ENCODE data around the gene HAGHL. TPM values are rescaled to one million over a fixed set of nuclear protein-coding genes. Genes with fewer than 3 reads are reported as not detected.
A peak's percentile ranks its signal among the peaks of the same experiment; 100 is the strongest.
"Not testable (repeated sequence)": the region's sequence is repeated elsewhere in the genome, so short reads cannot be mapped to it uniquely, and the experiment has no call there.

Gene HAGHL
- total RNA-seq, 1 experiment from 2014 or later, result 4.9 TPM

DNA sequence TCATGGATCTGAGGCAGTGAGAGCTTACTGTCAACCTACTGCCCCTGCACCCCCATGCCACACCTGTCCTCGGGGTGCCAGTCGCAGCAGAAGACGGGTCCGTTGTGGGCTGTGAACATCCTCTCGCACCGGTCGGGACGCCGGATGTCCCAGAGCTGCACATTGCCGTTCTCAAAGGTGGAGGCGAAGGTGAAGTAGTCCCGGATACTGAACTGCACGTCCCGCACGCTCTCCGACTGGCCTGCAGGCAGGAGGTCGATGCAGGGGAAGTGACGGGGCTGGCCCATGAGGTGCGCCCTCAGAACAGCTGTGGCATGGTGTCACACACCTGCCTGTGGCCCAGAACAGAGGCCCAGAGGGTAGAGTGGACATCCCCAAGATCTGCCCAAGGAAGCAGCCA is 39.4 kb upstream of the HAGHL start:
- DNase-seq (ENCODE audit: low read depth), result no peak

DNA sequence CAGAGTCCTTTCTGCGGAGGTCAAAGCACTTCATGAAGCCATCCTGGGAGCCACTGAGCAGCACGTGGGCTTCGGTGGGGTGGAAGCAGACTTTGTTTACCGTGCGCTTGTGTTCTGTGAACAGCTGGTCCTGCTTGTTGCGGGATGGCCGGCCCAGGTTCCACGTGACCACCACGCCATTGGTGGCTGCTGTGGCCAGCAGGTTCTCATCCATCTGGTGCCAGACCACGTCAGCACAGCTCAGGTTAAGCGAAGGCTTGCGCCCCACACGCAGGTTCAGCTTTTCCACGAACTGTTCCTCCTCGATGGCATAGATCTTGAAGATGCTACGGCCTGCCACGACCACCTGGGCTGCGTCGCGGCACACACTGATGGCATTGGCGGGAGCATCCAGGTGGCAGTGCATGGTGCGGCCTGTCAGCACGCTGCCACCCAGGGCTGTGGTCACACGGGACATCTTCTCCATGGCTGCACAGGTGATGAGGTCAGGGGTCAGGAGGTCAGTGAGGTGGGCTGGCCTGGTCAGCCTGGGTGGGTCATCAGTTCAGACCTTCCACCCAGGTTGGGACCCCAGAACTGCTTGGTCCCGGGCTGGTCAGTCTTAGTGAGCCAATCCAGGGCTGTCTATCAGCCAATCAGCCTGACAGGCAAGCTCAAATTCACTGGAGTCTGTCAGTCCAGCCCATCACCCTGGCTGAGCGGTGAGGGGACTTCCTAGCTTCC is 37.6 kb upstream of the HAGHL start:
- DNase-seq (ENCODE audit: low read depth), result no peak

DNA sequence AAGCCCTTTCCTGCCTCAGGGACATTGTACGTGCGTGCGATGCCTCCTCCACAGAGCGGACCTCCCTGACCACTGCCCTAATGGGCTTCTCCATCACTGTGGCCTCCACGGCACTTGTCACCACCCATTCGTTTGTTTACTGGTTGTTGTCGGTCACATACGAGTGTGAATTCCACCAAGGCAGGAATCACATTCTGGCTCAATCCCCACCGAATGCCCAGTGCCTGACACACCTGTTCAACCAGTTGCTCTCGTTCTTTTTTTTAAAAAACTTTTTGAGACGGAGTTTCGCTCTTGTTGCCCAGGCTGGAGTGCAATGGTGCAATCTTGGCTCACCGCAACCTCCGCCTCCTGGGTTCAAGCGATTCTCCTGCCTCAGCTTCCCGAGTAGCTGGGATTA is 35.7 kb upstream of the HAGHL start:
- not testable (repeated sequence) for DNase-seq (ENCODE audit: low read depth)

DNA sequence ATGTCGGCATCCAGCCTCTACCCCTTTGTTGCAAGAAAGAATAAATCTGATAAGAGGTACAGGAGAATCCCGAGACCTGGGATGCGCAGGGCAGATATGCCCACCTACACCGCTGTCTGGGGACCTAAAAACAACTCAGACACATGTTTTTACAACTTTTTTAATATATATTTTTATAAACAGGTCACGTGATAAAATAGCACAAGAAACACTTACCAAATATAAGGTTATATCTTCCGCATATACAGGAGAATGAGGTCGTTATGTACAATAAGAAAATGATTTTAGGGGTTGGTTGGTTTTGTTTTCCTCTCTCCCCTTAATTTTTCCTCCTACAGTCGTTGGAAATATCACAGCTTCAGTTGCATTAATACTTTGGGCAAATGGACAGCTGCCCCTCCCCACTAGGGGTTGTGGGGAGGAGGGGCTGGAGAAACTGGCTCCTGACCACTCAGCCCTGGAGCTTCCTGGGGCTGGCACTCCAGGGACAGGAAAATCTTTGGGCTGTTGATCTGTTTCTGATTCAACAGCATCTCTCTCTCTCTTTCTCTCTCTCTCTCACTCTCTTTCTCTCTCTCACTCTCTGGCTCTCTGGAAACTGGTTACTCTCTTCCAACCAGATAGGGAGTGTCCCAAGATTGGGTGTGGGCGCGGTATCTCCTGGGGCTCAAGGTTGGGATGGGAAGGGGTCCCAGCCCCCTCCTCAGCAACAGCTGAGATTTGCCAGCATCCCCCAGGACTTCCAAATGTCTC is 34.4 kb upstream of the HAGHL start:
- DNase-seq (ENCODE audit: low read depth), result no peak

DNA sequence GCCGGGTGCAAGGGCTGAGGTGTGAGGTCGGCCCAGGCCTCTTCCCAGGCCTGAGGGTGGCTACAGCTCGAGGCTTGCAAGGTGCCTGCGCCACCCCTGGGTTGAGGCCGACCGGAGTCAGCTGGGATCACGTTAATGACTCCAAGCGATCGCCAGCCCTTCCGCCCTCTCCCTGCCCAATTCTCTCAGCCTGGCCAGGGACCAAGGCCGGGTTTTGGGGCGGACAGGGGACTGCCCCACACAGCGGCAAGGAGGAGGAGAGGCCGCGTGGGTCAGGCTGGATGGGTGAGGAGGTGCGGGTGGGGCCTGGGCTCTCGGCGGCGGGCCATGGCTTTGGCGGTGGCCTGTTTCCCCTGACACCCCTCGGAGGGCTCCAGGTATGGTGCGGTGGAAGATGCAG is 33.5 kb upstream of the HAGHL start:
- DNase-seq (ENCODE audit: low read depth), result no peak

DNA sequence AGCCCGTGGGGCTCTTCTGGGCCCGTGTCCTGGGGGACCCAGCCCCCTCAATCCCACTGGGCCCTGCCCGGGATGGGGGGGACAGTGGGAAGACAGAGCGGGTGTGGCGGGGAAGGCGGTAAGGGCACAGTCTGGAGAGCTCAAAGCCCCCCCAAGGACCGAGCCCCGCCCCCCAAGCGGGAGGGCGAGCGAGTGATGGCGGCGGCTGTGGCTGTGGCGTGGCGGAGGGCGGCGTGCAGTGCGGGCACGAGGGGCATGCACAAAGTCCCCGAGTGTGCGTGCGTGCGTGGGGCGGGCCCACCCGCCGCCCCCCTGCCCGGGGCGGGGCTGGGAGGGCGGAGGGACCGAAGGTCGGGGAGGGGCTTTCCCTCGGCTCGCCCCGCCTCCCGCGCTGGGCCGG is 33.1 kb upstream of the HAGHL start:
- DNase-seq (ENCODE audit: low read depth), result no peak

DNA sequence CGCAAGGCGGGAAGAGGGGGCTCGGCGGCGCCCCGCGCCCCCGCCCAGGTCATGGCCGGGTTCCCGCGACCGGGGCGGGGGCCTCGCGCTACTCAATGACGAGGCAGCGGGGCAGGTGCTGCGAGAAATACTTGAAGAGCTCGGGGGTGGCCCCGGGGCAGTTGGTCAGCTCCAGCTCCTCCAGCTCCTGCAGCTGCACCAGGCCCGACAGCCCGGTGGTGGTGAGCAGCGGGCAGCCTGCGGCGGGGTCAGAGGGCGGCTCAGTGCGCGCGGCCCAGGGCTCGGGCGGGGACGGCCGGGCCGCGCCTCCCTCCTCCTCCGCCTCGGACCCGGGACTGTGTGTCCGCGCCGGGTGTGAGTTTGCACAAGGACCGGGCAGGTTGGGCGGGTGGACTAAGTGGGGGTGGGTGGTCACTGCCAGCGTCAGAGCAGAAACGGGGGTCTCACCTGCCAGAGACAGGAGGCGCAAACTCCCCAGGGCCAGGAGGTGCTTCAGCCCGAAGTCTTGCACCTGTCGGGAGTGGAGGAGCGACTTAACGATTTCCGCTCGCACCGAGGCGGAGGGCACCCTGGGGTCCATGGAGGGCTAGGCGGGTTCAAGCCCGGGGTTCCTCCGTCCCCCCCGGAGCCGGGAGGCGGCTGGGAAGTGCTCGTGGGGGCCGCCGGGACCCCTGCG is 32.6 kb upstream of the HAGHL start:
- DNase-seq (ENCODE audit: low read depth), result no peak

DNA sequence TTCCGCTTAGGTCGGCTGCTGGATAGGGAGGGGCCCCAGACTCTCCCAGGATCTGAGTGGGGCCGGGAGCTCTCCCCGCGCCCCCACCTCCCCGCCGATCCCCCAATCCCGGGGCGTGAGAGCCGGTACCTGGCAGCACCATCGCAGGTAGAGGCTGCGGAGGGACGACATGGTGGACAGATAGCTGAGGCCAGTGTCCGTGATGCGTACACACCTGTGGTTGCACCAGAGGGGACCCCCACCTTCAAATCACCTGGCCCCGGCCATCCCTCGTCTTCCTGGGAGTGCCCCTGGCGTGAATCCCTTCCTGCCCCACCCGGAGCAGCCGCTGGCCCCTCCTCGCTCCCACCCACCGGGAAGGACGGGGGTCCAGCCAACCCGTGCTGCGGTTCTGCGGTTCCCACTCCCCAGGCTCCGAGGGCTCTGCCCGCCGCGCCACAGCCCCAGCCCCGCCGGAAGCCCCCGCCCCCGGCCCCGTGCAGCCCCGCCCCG is 32.0 kb upstream of the HAGHL start:
- DNase-seq (ENCODE audit: low read depth), result no peak

DNA sequence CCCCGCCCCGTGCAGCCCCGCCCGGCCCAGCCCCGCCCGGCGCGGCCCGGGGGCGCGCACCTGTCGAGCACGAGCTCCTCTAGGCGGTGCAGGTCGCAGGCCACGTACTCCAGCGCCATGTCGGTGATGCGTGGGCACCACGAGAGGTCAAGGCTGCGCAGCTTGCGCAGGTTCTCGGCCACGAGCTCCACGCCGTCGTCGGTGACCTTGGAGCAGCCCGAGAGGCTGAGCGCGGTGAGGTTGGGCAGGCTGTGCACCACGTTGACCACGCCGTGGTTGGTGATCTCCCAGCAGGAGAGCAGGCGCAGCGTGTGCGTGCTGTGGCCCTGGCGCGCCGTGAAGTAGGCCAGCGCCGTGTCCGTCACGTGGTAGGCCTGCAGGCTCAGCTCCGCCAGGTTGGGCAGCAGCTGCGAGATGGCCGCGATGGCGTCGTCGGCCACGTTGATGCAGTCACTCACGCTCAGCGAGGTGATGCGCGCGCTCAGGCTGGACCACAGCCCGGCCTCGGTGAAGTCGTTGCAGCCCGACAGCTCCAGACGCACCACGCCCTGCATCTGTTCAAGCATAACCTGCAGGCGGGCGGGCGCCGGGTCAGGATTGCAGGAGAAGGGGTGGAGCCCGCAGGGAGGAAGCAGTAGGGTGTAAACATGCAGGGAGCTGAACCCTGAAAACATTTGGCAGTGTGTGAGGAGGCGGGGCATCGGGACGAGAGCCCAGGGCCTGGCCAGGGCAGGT is 31.4 kb upstream of the HAGHL start:
- no peak for DNase-seq (ENCODE audit: low read depth)

DNA sequence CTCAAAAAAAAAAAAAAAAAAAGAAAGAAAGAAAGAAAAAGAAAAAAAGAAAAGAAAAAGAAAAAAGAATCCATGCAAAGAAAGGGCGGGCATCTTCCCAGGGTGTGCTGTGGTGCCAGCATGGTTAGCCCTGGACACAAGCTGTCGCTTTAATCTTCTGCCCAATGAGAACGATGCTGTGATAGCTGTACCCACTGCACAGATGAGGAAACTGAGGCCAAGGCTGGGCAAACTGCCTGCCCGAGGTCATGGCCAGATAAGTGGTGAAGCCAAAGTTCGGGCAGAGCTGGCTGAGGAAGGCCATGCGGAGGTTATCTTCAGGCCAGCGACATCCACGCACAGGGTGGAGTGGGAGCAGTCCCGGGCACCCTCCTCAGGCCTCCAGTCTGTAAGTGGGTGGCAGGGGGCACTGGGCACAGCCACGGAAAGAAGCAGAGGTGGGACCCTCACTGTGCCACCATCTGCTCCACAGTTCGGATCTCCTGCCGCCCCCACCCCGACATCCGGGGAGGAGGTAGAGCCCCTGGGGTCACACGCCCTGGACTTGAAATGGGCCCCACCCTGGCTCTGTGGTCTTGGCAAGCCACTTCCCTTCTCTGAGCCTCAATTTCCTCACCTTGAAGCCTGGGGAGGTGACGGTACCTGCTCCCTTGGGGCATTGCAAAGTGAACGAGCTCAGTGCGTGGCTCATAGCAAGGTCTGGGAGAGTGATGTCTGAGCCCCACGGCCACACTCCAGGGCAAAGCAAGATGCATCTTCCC is 27.8 kb upstream of the HAGHL start:
- no peak for DNase-seq (ENCODE audit: low read depth)

DNA sequence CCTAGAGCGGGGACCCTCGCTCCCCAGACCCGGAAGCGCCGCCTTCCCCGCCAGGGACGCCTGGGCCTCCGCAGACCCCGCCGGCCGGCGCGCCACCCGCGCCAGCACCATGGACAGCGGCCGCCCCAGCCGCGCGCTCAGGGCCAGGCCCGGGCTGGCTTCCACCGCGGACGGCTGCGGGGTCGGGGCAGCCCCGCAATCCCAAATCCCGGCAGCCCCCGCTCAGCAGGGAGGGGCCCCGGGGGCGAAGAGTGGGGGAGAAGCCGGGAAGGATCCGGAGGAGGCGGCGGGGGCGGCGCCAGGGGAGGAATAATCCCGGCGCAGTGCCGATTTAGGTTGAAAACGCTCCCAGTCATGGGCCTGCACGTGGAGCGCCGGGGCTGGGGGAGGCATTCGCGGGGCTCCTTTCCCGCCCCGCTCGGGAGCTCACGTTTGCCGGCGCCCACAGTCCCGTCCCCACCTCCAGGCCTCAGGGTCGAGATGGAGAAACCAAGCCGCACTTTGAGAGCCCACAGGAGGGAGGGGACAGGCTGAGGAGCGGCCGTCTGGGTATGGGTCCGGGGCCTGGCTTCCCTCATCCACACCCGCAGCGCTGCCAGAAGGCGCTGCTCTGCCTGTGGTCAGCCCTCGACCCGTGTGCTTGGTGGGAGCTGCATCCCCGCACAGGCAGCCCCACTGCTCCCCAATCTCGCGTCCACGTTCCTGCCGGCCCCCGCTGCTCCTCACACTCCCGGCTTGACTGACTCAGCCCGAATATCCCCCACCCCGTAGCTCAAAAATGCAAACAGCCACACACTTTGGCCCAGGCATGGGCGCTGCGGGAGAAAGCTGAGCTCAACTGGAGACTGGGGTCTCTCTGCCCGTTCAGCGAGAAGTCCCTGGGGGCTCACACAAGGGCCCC is 26.0 kb upstream of the HAGHL start:
- no peak for DNase-seq (ENCODE audit: low read depth)

DNA sequence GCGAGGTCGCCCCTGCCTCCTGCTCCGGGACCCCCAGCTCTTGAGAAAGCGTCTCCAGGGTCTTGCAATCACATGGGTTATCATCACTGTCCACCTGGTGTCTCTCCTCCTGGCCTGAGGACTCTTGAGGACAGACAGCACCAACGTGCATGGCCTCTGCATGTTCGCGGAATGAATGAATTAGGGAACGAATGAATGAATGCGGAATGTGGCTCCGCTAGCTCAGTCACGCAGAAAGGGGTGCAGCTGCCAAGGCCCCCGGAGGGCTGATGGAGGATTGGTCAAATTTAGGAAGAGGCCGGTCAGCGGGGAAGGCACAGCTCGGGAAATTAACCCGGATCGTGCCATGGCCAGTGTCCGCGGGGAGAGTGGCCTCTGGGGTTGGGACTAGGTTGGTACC is 24.6 kb upstream of the HAGHL start:
- no peak for DNase-seq (ENCODE audit: low read depth)

DNA sequence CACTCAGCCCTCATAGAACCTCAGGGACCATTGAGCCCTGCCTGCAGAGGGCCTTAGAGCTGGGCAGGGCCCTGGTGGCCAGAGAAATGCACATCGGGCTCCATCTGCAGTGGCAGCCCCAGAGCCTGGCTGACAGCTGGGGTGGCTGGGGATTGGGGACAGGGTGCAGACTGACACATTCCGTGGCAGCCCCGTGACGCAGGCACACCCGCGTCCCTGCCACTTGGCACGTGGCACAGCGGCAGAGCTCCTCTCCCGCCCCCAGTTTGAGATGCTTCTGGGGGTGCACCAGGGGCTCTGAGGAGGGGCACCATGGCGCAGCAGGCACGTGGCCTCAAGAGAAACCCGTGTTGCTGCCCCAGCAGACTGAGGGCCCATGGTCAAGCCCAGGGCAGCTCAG is 23.5 kb upstream of the HAGHL start:
- no peak for DNase-seq (ENCODE audit: low read depth)

DNA sequence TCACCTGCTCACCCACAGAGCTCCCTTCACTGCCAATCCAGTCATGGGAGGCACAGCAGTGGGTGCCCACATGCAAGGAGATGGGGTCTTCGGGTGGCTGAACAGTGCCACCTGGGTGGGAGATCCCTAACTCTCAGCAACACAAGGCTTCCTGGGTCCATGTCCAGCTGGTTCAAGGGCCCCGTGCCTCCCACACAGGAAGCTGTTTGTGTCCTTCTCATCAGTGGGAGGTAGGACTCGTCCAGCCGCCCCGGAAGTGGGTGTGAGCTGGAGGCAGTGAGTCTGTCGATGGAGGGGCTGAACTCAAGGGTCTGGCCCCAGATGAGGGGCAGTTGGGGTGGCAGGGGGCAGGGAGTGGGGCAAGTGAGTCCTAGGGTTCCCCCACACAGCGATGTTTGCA is 22.9 kb upstream of the HAGHL start:
- DNase-seq (ENCODE audit: low read depth), result no peak

DNA sequence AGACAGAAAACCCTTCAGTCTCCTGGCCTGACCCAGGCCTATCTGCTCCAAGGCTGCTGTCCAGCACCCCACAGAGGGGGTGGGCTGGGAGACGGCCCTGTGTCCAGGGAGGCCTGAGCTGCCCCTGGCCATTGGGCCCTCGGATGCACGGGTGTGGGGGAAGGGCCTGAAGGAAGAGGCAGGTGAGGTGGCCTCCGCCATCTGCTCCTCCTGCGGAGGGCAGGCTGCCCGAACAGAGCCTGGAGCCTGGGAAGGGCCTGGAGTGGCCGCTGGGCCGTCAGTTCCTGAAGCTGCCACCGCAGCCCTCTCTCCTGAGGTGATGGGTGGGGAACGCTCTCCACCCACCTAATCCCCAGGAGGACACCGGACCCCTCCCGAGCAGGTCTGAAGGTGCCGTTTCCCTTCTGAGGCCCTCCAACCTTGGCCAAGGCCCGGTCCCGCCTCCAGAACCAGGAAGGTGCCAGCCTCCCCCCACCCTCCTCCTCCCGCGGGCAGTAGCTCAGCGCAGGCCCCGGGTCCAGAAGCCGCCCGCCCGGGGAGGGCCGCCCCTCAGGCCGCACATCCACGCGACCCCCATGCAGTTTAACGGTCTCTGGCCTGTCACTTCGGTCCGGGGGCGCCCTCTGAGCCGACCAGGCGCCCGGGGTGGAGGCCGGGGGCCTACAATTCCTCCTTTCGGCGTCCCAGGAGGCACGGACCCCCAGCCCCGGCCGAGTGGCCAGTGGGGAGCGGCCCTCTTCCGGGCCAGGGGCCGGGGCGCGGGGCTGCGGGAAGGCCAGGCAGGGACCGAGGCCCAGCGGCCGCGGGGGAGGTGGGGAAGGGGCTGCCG is 22.1 kb upstream of the HAGHL start:
- DNase-seq (ENCODE audit: low read depth), result no peak

DNA sequence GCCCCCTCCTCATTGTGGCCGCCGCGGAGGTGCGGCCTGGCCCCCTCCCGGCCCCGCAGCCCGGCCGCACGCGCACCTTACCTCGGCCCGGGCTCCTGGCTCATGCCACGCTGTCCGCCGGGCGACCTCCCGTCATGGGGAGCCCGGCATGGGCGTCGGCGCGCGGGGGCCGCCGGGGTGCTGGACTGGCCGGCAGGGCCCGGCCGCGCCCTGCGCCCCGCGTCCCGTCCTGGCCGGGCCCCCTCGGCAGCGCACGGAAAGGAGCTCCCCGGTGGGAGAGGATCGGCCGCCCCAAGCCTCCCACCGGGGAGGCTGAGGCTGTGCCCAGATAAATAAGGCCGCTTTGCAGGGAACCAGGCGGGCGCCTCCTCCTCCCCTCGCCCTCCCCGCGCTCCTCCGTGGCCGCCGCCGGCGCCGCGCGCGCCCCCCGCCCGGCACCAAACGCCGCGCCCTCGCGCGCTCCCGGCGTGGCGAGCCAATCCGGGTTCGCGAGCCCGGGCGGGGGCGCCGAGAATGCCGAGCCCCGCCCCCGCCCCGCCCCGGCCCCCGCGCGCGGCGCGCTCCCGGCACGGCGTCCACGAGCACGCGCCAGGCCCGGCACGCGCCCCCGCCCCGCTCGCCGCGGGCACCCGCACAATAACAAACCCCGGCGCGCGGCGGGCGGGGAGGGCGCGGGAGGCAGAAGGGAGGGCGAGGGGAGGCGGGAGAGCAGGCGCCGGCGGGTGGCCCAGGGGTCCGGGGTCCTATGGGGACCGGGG is 21.3 kb upstream of the HAGHL start, which contains the start of gene FBXL16:
Gene FBXL16, minus strand, starts transcription at position 371 of the 758 bp plus-strand sequence. CDS start 8,396 bp downstream, outside the sequence.
- DNase-seq (ENCODE audit: low read depth), result peak; percentile 51

DNA sequence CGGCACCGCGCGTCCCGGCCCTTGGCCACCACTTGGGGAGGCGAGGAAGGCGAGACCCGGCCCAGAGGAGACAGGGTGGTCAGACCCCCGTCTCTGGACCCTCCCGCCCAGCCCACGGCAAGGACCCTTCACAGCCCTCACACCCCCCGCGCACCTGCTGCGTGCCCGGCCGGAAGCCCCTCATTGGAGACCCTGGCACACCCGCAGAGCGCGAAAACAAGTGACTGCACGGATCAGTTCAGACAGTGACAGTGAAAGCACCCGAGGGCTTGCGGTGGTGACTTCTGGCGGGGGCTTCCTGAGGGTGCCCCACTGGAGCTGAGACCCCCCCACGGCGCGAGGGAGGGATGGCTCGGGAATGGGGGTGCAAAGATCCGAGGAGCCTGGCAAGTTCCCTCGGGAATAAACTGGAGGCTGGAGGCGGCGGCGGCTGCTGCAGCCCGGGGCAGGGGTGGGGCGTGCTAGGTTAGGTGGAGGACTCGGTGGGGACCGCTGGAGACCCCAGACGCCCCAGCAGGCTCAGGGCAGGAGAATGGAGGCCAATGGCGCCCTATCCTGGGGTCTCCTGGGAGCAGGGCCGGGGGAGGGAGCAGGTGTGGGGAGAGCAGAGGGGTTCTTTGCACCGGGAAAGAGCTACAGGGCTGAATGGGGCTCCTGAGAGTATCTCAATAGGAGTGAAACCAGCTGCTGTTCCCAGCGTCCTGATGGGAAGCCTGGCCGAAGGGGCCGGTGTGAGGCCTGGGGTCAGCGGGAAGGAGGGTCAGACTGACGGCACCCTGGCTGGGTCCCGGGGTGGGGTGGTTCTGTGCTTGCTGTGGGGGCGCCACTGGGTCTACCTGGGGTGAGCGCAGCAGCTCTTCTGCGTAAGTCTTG is 20.5 kb upstream of the HAGHL start:
- no peak for DNase-seq (ENCODE audit: low read depth)

All from M059J (cell line).